ENCODE results near the gene RPTOR. TPM values are rescaled to one million over a fixed set of nuclear protein-coding genes. Genes with fewer than 3 reads are reported as not detected.

Gene RPTOR
- total and polyA plus RNA-seq, 2 donors (not counting 3 experiments of a cell fraction or from before 2014, with no cell fraction given) = 10.7 to 41.8 TPM

DNA sequence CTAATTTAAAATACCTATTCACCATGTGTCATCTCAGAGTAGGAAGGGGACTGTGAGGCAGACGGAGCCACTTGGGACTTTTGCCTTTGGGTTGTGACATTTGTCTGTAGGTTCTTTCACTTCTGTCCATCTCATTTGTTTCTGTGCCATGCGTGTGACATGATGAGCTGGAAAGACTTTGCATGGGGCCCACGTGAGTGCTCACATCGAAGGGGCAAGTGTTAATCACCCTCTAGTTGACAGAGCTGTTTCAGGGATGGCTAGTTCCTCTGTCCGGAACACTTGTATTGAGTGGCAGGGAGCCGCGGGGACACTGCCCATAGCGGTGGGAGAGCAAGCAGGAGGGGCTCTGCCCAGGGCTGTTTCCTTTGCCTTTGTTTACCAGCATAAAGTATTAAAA lies 112.0 kb downstream of the RPTOR start:
- intact Hi-C loops (cut with micrococcal nuclease) = no loop called here
- Histone ChIP-seq H3K27ac (ENCODE audit: insufficient read depth, low read depth, low read length) (no peak overlapping the region), H3K27me3 (ENCODE audit: control insufficient read depth in 2 of 2, insufficient read depth in 2 of 2, low read length in 2 of 2) (no peaks in the 10 kb centered on the region), H4K20me1 (replicated peaks; ENCODE audit: control insufficient read depth, extremely low read depth, insufficient read depth, low read length) (no peaks in the 10 kb centered on the region), H3K4me3 (replicated peaks in 1 of 3; ENCODE audit: insufficient read depth in 1 of 3, low read depth in 1 of 3, low read length in 3 of 3) (no peak overlapping the region), H3K4me1 (ENCODE audit: control insufficient read depth, extremely low read depth, insufficient read depth, low read length) (no peaks in the 10 kb centered on the region), H3K9ac (replicated peaks; ENCODE audit: extremely low read depth, insufficient read depth, low read length) (no peak overlapping the region), H3K9me1 (replicated peaks; ENCODE audit: control insufficient read depth, extremely low read depth, insufficient read depth, low read length) (no peaks in the 10 kb centered on the region), H2AFZ (ENCODE audit: low read depth, low read length) (no peak overlapping the region), H3K9me3 (replicated peaks; ENCODE audit: control insufficient read depth, insufficient read depth, low read length) (no peaks in the 10 kb centered on the region), H3K36me3 (ENCODE audit: control insufficient read depth in 2 of 2, extremely low read depth in 1 of 2, insufficient read depth in 2 of 2, low read length in 2 of 2) (no peaks in the 10 kb centered on the region), H3K79me2 (ENCODE audit: control insufficient read depth, insufficient read depth, low read length) (peaks cover 27% of the 10 kb centered on the region), H3K4me2 (ENCODE audit: insufficient read depth, low read length) (no peak overlapping the region)
- FAIRE-seq (no peak), DNase-seq (ENCODE audit: low read depth, low spot score) (no peak)
- TF ChIP-seq, protein P1, sequence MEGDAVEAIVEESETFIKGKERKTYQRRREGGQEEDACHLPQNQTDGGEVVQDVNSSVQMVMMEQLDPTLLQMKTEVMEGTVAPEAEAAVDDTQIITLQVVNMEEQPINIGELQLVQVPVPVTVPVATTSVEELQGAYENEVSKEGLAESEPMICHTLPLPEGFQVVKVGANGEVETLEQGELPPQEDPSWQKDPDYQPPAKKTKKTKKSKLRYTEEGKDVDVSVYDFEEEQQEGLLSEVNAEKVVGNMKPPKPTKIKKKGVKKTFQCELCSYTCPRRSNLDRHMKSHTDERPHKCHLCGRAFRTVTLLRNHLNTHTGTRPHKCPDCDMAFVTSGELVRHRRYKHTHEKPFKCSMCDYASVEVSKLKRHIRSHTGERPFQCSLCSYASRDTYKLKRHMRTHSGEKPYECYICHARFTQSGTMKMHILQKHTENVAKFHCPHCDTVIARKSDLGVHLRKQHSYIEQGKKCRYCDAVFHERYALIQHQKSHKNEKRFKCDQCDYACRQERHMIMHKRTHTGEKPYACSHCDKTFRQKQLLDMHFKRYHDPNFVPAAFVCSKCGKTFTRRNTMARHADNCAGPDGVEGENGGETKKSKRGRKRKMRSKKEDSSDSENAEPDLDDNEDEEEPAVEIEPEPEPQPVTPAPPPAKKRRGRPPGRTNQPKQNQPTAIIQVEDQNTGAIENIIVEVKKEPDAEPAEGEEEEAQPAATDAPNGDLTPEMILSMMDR (IDR thresholded peaks at IDR 0.05; ENCODE audit: extremely low read depth in 1 of 2, insufficient read depth in 1 of 2, low read depth in 1 of 2, low read length in 2 of 2) = no peak
- ChIA-PET CTCF (no interaction called here), POLR2A (no interaction called here)
- dilution Hi-C loops (cut with MboI; ENCODE audit: extremely low pct_ligation_motif_present, low sequenced_read_pairs) = no loop called here
- no TSS peak for BruUV-seq (replicated peaks)

DNA sequence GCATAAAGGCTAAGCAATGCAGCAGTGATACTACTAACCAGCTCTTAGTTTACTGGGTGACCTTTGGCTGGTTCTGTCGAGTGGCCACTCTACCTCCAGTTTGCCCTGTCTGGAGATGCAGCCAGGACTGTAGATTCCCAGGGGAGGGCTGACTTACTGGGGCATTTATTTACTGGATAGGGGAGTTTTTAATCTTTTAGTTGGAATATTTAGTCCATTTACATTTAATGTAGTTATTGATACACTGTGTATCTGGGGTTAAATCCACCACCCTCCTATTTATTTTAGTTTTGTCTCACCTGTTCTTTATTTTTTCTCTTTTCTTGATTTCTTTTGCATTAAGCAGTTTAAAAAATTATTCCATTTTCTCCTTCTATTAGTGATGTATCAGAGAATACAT lies 112.9 kb downstream of the RPTOR start:
- TF ChIP-seq, protein P2, sequence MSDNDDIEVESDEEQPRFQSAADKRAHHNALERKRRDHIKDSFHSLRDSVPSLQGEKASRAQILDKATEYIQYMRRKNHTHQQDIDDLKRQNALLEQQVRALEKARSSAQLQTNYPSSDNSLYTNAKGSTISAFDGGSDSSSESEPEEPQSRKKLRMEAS (IDR thresholded peaks at IDR 0.05; ENCODE audit: insufficient read depth, insufficient read length) = no peak
- TF ChIP-seq, protein P1 (IDR thresholded peaks at IDR 0.05; ENCODE audit: extremely low read depth in 1 of 2, insufficient read depth in 1 of 2, low read depth in 1 of 2, low read length in 2 of 2) = no peak
- TF ChIP-seq POLR2A (IDR thresholded peaks at IDR 0.05; ENCODE audit: low read depth, low read length) = no peak
- no peak for TF ChIP-seq MYC (IDR thresholded peaks at IDR 0.05; ENCODE audit: low read depth, low read length)
- TF ChIP-seq JUN (IDR thresholded peaks at IDR 0.05; ENCODE audit: borderline replicate concordance, insufficient read depth, insufficient read length, low read depth) = no peak
- TF ChIP-seq EZH2 (IDR thresholded peaks at IDR 0.05; ENCODE audit: borderline replicate concordance, low read depth, low read length, severe bottlenecking) = no peak
- no peak for TF ChIP-seq GATA2 (IDR thresholded peaks at IDR 0.05; ENCODE audit: insufficient read depth, insufficient read length, low read depth, low read length)
- no peak for TF ChIP-seq FOS (IDR thresholded peaks at IDR 0.05; ENCODE audit: borderline replicate concordance, insufficient read depth, low read length)
- TF ChIP-seq POLR2AphosphoS5 (IDR thresholded peaks at IDR 0.05; ENCODE audit: insufficient read depth, low read depth, low read length) = no peak
- no TSS peak for BruUV-seq (replicated peaks)
- ChIA-PET POLR2A (no interaction called here), CTCF (no interaction called here)
- no peak overlapping the region for H3K4me2 ChIP-seq (ENCODE audit: insufficient read depth, low read length)
- no peaks in the 10 kb centered on the region for H4K20me1 ChIP-seq (replicated peaks; ENCODE audit: control insufficient read depth, extremely low read depth, insufficient read depth, low read length)
- H3K4me1 ChIP-seq (ENCODE audit: control insufficient read depth, extremely low read depth, insufficient read depth, low read length) = no peaks in the 10 kb centered on the region
- H3K27ac ChIP-seq (ENCODE audit: insufficient read depth, low read depth, low read length) = no peak overlapping the region
- dilution Hi-C loops (cut with MboI; ENCODE audit: extremely low pct_ligation_motif_present, low sequenced_read_pairs) = no loop called here
- H3K9me1 ChIP-seq (replicated peaks; ENCODE audit: control insufficient read depth, extremely low read depth, insufficient read depth, low read length) = no peaks in the 10 kb centered on the region
- no peak overlapping the region for H3K9ac ChIP-seq (replicated peaks; ENCODE audit: extremely low read depth, insufficient read depth, low read length)
- DNase-seq (ENCODE audit: low read depth, low spot score) (no peak), FAIRE-seq (no peak)
- H3K4me3 ChIP-seq (replicated peaks in 1 of 3; ENCODE audit: insufficient read depth in 1 of 3, low read depth in 1 of 3, low read length in 3 of 3) = no peak overlapping the region
- no peak overlapping the region for H2AFZ ChIP-seq (ENCODE audit: low read depth, low read length)
- intact Hi-C loops (cut with micrococcal nuclease) = no loop called here
- no peaks in the 10 kb centered on the region for H3K9me3 ChIP-seq (replicated peaks; ENCODE audit: control insufficient read depth, insufficient read depth, low read length)
- H3K79me2 ChIP-seq (ENCODE audit: control insufficient read depth, insufficient read depth, low read length) = peaks cover 27% of the 10 kb centered on the region
- no peaks in the 10 kb centered on the region for H3K36me3 ChIP-seq (ENCODE audit: control insufficient read depth in 2 of 2, extremely low read depth in 1 of 2, insufficient read depth in 2 of 2, low read length in 2 of 2)
- no peaks in the 10 kb centered on the region for H3K27me3 ChIP-seq (ENCODE audit: control insufficient read depth in 2 of 2, insufficient read depth in 2 of 2, low read length in 2 of 2)

Data from endothelial cell of umbilical vein (primary cell).